KBM-7 (cell line): Measurements from ENCODE around the gene TRMT11.
"Not testable (repeated sequence)": the region's sequence is repeated elsewhere in the genome, so short reads cannot be mapped to it uniquely, and the experiment has no call there.

ENCODE experiments used
- DNase-seq: peaks from one replicate; pipeline ENCODE4 v3.0.0-alpha.2; 2015
- in situ Hi-C: fragments of 300-500 bp; cut with MboI; formaldehyde crosslinking; loops from 2 replicates; pipeline ENCODE4 v1.14.3; 2020; ENCODE audit warnings: low sequenced_read_pairs, low pct_unique_long_range_greater_than_20kb, mixed read lengths

TRMT11 gene

GRCh38 chr6:125985979-125986300 is 400 bp upstream of the TRMT11 start:
- in situ Hi-C loops = no loop called here
- DNase-seq = no peak

GRCh38 chr6:125987026-125987617 is 782 bp downstream of the TRMT11 start:
- DNase-seq = no peak
- in situ Hi-C loops = no loop called here

GRCh38 chr6:125988280-125988679 is 1.9 kb downstream of the TRMT11 start:
- DNase-seq = no peak
- in situ Hi-C loops = no loop called here

GRCh38 chr6:125989631-125990030 is 3.3 kb downstream of the TRMT11 start:
- no peak for DNase-seq
- in situ Hi-C loops = no loop called here

- in situ Hi-C loops = no loop called here
Measured at GRCh38 chr6:125991653-125992052, 5.3 kb downstream of the TRMT11 start.

GRCh38 chr6:125994670-125995488 is 8.5 kb downstream of the TRMT11 start:
- DNase-seq = no peak
- in situ Hi-C loops = no loop called here

More at GRCh38 chr6:125991653-125992052, 5.3 kb downstream of the TRMT11 start:
- no peak for DNase-seq

- peak; percentile 78 for DNase-seq
- in situ Hi-C loops = no loop called here
Measured at GRCh38 chr6:125995972-125996580, 9.7 kb downstream of the TRMT11 start.

GRCh38 chr6:126002755-126003679 is 16.7 kb downstream of the TRMT11 start:
- in situ Hi-C loops = no loop called here
- no peak for DNase-seq

- in situ Hi-C loops = no loop called here
- no peak for DNase-seq
Measured at GRCh38 chr6:126007800-126008199, 21.5 kb downstream of the TRMT11 start.

GRCh38 chr6:126010040-126010439 is 23.7 kb downstream of the TRMT11 start:
- in situ Hi-C loops = no loop called here
- no peak for DNase-seq

- DNase-seq = no peak
- in situ Hi-C loops = no loop called here
Measured at GRCh38 chr6:126015863-126016262, 29.5 kb downstream of the TRMT11 start.

- DNase-seq = no peak
- in situ Hi-C loops = no loop called here
Measured at GRCh38 chr6:126016591-126016990, 30.3 kb downstream of the TRMT11 start.

GRCh38 chr6:126017668-126018067 is 31.3 kb downstream of the TRMT11 start:
- in situ Hi-C loops = no loop called here
- DNase-seq = no peak

- in situ Hi-C loops = no loop called here
- DNase-seq = no peak
Measured at GRCh38 chr6:126020305-126021050, 34.1 kb downstream of the TRMT11 start.

- DNase-seq, in situ Hi-C loops: not testable (repeated sequence)
Measured at GRCh38 chr6:126023474-126023873, 37.1 kb downstream of the TRMT11 start.

GRCh38 chr6:126026001-126026400 is 39.7 kb downstream of the TRMT11 start:
- in situ Hi-C loops = no loop called here
- DNase-seq = no peak

- in situ Hi-C loops = no loop called here
- no peak for DNase-seq
Measured at GRCh38 chr6:126027601-126028000, 41.3 kb downstream of the TRMT11 start.

- DNase-seq = no peak
- in situ Hi-C loops = no loop called here
Measured at GRCh38 chr6:126030045-126030444, 43.7 kb downstream of the TRMT11 start.

GRCh38 chr6:126033696-126034095 is 47.4 kb downstream of the TRMT11 start:
- peak; percentile 56 for DNase-seq
- in situ Hi-C loops = no loop called here
